SK-N-SH treated with all-trans-retinoic acid at 6 μM for 48 hours (cell line): ENCODE data around the gene SAMMSON.

Source experiments
- ARNTL ChIP-seq: fragments of 450-650 bp; formaldehyde crosslinking; IDR thresholded peaks from 2 replicates; pipeline ENCODE4 v1.5.0; 2020; ENCODE audit warnings: low read depth, mild to moderate bottlenecking, moderate library complexity, borderline replicate concordance
- ESRRG ChIP-seq: fragments of 250-450 bp; sonication (Bioruptor Pico); IDR thresholded peaks from 2 replicates; pipeline ENCODE4 v1.6.1; 2021; ENCODE audit warnings: mild to moderate bottlenecking
- GLIS3 ChIP-seq: fragments of 250-450 bp; sonication (Bioruptor Pico); IDR thresholded peaks from 2 replicates; pipeline ENCODE4 v1.5.0; 2020; ENCODE audit warnings: mild to moderate bottlenecking, moderate library complexity
- PATZ1 ChIP-seq: fragments of 250-450 bp; sonication (Bioruptor Pico); IDR thresholded peaks from 2 replicates; pipeline ENCODE4 v1.8.0; 2020; ENCODE audit warnings: mild to moderate bottlenecking, moderate library complexity, borderline replicate concordance
- PPARA ChIP-seq: fragments of 250-450 bp; sonication (Bioruptor Pico); IDR thresholded peaks from 2 replicates; pipeline ENCODE4 v1.5.0; 2020; ENCODE audit warnings: mild to moderate bottlenecking, borderline replicate concordance
- RARB ChIP-seq: fragments of 250-450 bp; sonication (Bioruptor Pico); IDR thresholded peaks from 2 replicates; pipeline ENCODE4 v1.8.0; 2021; ENCODE audit warnings: mild to moderate bottlenecking, moderate library complexity
- TCF4 ChIP-seq: fragments of 250-450 bp; sonication (Bioruptor Pico); IDR thresholded peaks from 2 replicates; pipeline ENCODE4 v1.8.0; 2021; ENCODE audit warnings: mild to moderate bottlenecking, moderate library complexity, borderline replicate concordance
- ZC3H10 ChIP-seq: fragments of 250-450 bp; sonication (Bioruptor Pico); IDR thresholded peaks from 2 replicates; pipeline ENCODE4 v1.5.1; 2021; ENCODE audit warnings: mild to moderate bottlenecking, moderate library complexity
- ZFP3 ChIP-seq: fragments of 250-450 bp; sonication (Bioruptor Pico); IDR thresholded peaks from 2 replicates; pipeline ENCODE4 v1.5.0; 2020; ENCODE audit warnings: mild to moderate bottlenecking, moderate library complexity
- ZFP30 ChIP-seq: fragments of 450-650 bp; formaldehyde crosslinking; IDR thresholded peaks from 2 replicates; pipeline ENCODE4 v1.5.0; 2022; ENCODE audit warnings: mild to moderate bottlenecking, moderate library complexity
- ZNF565 ChIP-seq: fragments of 450-650 bp; formaldehyde crosslinking; conservative IDR thresholded peaks from 2 replicates; pipeline ENCODE4 v1.5.0; 2020; ENCODE audit warnings: low read depth, mild to moderate bottlenecking, moderate library complexity
- ZNF8 ChIP-seq: fragments of 450-650 bp; formaldehyde crosslinking; IDR thresholded peaks from 2 replicates; pipeline ENCODE4 v1.5.0; 2020; ENCODE audit warnings: mild to moderate bottlenecking, moderate library complexity
- TF ChIP-seq, protein P1 (sequence below): fragments of 250-450 bp; sonication (Bioruptor Pico); IDR thresholded peaks from 2 replicates; pipeline ENCODE4 v1.8.0; 2021; ENCODE audit warnings: low read depth, mild to moderate bottlenecking, moderate library complexity, borderline replicate concordance
- TF ChIP-seq, protein P2 (sequence below): fragments of 250-450 bp; sonication (Bioruptor Pico); IDR thresholded peaks from 2 replicates; pipeline ENCODE4 v1.5.1; 2020; ENCODE audit warnings: low read depth, mild to moderate bottlenecking, moderate library complexity

DNA sequence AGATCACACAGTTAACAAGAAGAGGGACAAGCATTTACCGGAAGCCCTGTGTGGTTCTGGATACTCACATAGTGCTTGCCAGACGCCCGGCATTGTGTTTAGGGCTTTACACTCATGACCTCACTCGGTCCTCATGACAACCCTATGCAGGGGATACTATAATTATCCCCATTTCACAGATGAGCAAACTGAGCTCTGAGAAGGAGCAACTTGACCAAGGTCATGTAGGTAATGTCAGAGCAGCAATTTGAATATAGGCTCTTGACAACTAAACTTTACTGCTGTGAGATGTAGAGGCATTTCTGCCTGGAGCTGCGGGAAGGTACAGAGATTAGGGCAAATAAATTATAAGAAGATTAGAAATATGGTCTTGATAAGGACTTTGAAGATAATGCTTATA is 70.0 kb downstream of the SAMMSON start:
- no peak for TF ChIP-seq GLIS3 (CRISPR knock-in tag)
- TF ChIP-seq TCF4 (CRISPR knock-in tag), result no peak
- TF ChIP-seq PATZ1, result no peak
- TF ChIP-seq ZFP3 (CRISPR knock-in tag), result no peak
- TF ChIP-seq ESRRG, result no peak
- no peak for TF ChIP-seq ZFP30 (CRISPR knock-in tag)
- TF ChIP-seq, protein P1, sequence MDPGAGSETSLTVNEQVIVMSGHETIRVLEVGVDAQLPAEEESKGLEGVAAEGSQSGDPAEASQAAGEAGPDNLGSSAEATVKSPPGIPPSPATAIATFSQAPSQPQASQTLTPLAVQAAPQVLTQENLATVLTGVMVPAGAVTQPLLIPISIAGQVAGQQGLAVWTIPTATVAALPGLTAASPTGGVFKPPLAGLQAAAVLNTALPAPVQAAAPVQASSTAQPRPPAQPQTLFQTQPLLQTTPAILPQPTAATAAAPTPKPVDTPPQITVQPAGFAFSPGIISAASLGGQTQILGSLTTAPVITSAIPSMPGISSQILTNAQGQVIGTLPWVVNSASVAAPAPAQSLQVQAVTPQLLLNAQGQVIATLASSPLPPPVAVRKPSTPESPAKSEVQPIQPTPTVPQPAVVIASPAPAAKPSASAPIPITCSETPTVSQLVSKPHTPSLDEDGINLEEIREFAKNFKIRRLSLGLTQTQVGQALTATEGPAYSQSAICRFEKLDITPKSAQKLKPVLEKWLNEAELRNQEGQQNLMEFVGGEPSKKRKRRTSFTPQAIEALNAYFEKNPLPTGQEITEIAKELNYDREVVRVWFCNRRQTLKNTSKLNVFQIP, result no peak
- TF ChIP-seq ZNF8, result no peak
- TF ChIP-seq ZNF565, result no peak
- no peak for TF ChIP-seq RARB (CRISPR knock-in tag)
- TF ChIP-seq PPARA (CRISPR knock-in tag), result no peak
- no peak for TF ChIP-seq ARNTL (CRISPR knock-in tag)
- TF ChIP-seq ZC3H10, result no peak
- TF ChIP-seq, protein P2, sequence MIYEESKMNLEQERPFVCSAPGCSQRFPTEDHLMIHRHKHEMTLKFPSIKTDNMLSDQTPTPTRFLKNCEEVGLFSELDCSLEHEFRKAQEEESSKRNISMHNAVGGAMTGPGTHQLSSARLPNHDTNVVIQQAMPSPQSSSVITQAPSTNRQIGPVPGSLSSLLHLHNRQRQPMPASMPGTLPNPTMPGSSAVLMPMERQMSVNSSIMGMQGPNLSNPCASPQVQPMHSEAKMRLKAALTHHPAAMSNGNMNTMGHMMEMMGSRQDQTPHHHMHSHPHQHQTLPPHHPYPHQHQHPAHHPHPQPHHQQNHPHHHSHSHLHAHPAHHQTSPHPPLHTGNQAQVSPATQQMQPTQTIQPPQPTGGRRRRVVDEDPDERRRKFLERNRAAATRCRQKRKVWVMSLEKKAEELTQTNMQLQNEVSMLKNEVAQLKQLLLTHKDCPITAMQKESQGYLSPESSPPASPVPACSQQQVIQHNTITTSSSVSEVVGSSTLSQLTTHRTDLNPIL (CRISPR knock-in tag), result no peak
